Hematopoietic multipotent progenitor cell treated with erythropoietin and hydrocortisone succinate and interleukin-3 and kit ligand, for 6 days (in vitro differentiated cells): Measurements from ENCODE around the gene LRRC47.
A peak's percentile ranks its signal among the peaks of the same experiment; 100 is the strongest.

Experiments
- DNase-seq: peaks from one replicate; pipeline ENCODE4 v3.0.0-alpha.2; 2015

LRRC47 gene

DNA sequence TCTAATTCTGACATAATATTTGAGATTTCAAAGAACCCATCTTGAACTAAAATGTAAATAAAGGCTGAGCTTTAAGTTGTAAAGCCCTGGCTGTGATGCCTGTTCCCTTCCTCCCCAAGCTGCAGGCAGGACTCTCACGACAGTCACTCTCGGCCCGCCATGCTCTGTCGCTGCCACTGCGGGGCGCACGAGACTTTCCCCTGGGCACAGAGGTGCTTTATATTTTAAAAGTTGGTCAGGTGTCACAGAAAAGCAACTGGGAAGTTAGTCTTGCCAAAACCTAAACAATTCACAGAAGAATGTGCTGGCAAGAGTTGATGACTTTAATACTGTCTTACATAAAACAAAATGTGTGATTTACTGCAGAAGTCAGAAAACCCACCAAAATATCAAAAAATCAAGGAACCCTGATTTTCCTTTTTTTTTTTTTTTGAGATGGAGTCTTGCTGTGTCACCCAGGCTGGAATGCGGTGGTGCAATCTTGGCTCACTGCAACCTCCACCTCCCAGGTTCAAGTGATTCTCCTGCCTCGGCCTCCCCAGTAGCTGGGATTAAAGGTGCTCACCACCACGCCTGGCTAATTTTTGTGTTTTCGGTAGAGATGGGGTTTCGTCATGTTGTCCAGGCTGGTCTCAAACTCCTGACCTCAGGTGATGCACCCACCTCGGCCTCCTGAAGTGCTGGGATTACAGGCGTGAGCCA lies 10.7 kb downstream of the LRRC47 start:
- DNase-seq: peak; percentile 63

DNA sequence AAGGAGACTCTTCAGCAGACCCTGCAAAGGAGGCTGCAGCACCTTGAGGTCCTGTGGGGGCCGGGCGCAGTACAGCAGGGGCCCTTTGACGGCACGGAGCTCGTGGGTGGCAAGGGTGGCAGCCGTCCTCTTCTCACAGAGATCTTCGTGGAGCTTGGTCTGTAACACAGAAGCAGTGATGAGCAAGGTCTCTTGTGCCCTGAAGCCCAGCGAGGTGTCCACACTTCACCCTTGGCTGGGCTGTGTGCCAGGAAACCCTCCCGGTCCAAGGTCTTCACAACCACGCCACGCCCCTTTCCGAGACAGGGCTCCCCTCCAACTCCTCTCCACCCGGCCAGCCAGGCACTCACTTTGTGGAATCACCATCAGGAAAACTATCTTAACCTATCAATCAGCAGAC lies 11.3 kb downstream of the LRRC47 start:
- no peak for DNase-seq

DNA sequence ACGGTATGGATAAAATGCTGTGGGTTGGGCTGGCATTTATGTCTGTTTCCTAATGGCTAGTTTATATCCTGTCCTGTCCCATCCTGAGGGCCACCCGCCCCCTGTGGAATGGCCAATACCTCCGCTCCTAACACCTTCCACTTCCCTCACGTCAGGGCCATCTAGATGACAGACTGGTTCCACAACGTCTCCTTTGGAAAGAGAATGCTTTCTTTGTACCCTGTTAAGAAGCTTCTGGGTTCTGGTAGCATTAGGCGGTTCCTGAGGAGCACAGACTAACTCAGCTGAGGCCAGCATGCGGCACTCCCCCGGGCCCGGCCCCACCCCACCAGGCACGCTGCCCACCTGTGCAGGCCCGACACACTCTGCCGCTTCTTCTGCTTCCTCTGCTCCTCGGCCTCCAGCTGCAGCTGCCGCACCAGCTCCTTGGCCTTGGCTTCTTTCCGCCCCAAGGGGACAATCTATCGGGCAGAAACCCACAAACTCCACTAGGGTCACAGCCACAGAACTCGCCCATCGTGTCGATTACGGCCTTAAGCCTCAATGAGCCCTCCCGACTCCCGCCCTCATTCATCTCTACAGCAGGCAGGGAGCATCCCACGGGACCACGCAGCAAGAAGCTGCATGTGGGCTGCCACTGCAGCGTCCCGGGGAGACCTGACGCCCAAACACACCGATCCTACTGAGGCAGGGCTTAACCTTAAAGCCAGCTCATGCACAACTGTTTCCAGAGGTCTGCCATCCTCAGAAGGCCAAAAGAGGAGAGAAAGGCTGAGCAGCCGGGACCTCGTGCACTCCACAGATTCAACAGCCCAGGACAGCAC lies 12.4 kb downstream of the LRRC47 start:
- no peak for DNase-seq

DNA sequence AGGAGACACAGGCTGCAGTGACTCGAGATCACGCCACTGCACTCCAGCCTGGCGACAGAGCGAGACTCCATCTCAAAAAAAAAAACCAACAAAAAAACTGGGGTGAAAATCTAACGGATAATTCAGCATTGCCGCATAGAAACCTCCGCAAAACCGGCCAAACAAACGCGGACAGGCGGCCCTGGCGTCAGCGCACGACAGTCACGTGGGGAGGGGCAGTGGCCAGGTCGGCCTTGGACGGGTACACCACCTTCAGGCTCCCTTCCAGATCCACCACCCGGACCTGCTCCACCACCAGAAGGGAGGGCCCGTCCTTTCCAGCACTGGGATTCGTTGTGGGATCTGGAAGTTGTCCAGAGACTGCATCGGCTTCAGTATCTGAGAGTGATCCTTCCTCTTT lies 15.4 kb downstream of the LRRC47 start:
- DNase-seq: no peak

DNA sequence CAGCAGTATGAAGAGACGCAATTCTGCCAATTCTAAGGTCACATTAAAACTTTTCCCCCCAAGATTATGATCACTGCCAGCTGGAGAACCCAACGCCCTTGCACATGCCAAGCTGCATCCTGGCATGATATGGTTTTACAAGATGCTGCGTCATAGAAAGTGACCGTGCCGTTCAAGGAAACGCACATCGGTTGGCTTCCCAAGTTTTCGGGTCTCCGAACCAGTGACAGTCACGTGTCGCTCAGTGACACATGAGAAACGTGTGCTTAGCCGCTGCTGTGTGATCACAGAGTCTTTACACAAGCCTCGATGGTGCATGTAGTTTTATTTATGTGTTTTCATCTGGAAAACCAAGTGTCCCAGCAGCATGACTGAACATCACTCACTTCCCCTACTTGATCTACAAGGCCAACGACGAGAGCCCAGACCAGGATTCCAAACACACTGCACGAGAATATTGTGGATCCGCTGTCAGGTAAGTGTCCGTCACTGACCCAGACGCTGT lies 16.3 kb downstream of the LRRC47 start:
- DNase-seq: peak; percentile 20

DNA sequence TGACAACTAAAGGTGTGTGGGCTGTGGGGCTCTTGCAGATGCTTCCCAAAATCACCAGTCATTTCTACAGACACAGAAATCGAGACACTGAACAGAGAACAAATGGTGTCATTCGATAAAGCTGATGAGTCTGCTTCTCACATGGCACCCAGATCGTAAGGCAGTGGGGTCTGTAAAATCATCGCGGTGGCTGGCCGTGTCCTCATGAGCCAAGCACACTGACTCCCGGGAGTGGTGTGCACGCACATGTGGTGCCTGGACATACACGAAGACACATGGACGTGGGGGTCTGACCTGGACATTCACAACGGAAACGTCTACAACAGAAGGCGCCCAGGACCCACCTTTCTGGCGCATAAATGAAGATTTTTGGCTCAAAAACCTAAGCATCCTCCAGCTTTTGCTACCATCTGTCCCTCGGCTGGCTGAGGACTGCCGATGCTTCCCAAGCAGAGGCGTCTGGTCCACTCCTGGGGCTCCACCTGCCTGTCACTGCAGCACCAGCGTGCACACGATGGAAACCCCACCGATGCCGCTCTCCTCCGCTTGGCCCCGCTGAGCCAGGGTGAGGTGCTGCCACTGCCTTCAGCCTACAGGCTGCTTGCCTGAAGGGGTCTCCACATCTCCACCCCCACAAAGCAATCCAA lies 16.9 kb downstream of the LRRC47 start:
- DNase-seq: peak; percentile 32

DNA sequence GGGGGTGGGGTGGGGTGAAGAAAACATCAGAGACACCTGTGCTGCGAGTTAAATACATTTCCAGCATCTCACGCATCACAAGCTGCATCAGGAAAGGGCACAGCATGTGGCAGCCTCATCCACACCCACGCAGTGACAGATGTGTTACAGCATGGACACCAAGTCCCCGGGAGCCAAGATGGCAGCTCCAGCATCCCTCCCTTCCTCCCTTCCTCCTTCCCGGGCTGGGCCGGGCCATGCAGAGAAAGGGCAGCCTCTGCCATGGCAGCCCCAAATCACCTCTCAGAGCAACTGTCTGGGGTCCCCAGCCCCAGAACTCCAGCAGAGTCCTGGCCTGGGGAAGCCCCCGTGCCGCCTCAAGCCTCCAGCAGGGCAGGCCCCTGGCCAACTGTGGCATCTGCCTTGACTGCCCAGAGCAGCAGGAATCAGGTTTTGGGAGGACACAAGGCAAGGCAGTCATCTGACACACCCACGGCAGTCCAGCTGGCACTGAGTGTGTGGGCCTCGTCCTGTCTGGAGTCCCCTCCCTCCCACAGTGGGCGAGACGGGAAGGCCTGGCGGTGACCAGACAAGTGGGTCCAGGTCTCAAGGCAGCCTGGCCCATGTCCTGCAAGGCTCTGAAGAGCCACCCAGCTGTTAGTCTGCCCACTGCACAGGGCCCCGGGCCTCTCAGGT lies 17.6 kb downstream of the LRRC47 start:
- peak; percentile 36 for DNase-seq

DNA sequence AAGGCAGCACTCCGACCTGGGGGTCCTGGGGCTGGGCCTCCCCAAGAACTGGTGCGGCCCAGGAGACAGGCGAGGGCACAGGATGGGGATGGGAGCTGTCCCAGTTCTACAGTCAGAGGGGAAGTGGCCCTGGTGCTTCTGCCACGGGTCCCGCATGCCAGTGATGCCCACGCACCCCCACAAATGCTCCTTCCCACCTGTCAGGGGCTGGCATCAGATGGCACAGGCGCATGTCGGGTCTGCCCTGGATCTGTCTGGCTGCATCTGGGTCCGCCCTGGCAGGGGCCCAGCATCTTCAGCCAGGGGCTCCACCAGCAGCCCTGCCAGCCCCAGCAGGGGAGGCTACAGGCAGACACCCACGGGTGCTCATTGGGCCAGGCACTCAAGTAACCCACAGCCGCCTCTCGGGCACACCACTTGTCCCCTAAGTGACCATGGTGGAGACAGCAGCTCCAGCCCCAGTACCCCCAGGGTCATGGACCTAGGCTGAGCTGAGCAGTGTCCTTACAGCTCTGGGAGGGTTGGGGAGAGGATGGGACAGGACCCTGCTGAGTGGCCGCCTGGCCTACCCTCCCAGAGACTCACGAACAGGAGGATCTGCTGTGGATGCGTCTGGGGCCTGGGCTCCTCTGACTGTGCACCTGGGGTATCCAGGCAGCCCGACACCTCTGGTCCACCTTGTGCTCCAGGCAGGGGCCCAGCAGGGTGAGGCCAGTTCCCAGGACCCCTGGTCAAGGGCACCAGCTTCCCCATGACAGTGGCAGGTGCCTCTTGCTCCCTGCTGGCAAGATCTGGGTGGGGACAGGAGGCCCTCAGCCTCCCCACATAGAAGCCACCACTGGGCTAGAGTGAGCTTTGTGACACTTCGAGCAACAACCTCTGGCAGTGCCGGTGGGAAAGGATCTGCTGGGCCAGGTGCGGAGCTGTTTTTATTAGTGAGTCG lies 18.4 kb downstream of the LRRC47 start:
- peak; percentile 23 for DNase-seq

DNA sequence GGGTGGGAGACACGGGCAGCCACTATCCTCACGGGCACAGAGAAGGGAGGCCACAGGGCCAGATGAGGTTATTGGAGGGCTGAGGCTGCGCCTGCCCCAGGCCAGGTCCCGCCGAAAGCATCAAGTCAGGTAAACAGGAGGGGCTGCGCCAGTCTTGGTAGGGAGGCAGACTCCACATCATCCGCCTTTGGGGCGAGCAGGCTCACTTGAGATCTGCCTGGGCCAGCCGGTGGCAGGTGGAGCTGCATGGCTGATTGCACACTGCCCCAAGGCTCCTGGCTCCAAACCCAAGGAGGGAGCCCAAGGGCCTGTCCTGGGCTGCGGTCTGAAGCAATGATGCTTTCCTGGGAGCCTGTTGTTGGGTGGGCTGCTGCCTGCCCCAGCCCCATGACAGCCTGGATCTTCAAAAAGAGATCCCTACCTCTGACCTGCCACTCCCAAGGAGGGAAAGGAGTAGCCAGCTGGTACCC lies 19.2 kb downstream of the LRRC47 start:
- peak; percentile 23 for DNase-seq

DNA sequence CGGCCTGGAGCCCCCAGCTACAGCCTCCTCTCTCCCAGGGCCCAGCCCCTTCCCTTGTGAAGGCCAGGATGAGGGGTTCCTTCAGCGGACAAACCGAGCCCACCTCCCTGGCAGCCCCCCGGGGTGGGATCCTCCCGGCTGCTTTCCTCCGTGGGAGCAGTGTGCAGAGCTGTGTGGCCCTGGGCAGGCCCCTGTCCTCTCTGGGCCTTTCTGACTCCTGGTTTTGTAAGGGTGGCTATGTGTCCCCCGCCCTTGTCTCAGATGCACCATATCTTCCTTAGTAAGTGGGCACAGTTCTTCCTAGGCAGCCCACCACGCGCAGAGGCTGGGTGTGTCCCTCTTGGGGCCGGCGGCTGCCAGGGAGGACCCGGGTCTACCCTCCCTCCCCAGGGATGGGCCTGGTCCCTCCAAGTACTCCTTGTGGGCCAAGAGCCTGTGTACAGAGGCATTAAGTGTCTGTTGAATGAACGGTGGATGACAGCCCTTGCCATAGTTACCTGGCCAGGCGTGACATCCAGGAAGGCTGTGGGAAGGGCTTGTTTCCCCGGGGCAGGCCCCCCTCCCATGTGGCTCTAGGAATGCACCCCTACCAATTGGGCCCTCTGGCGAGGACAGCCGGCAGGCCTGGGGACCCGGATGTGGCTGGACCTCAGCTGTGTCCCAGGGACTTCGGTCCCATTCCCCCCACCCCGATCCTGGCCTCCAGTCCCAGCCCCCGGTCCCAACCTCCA lies 19.9 kb downstream of the LRRC47 start:
- peak; percentile 57 for DNase-seq

DNA sequence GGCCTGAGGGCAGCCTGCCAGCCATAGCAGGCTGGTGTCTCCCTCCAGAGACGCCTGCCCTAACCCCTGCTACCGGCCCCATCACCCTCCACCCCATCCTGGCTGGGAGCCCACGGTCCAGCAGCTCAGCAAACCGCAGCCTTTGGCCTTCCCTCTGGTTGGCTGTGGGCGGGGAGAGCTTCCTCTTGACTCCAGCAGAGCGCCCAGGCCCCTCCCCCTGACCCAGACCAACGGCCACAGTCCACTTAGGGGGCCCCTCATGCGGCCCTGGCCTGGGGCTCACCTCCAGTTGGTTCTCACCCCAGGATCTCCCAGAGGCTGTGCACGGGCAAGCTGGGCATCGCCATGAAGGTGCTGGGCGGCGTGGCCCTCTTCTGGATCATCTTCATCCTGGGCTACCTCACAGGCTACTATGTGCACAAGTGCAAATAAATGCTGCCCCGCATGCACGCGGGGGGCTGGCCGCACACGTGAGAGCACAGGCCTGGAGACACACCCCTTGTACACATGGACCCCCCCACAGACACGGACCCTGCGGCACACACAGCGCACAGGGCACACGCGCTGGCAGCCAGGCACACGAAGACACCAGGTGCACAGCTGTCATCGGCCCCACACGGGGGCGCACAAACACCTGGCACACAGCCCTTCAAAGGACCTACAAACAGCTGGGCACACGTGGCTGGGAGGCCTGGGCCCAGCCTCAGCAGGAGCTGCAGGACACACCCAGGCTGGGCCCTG lies 20.6 kb downstream of the LRRC47 start:
- DNase-seq: peak; percentile 91

DNA sequence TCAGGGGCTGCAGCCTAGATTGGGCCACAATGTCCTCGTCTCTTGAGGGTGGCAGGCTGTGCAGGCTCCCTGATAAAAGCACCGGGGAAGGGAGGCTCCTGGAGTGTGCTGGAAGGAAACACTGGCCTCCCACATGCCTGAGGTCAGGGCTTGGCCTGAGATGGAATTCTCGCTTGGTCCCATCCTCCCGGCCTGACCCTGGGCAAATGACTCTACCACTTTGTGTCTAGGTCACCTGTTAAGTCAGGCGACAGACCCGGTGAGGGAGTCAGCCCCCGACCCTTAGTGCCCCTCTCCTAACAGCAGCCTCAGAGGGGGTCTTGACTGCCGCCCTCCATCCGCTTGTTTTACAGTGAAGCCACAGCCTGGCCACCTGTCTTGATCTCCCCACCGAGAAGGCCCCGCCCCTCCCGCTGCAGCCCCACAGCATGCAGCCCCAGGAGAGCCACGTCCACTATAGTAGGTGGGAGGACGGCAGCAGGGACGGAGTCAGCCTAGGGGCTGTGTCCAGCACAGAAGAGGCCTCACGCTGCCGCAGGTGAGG lies 21.3 kb downstream of the LRRC47 start:
- DNase-seq: peak; percentile 95

DNA sequence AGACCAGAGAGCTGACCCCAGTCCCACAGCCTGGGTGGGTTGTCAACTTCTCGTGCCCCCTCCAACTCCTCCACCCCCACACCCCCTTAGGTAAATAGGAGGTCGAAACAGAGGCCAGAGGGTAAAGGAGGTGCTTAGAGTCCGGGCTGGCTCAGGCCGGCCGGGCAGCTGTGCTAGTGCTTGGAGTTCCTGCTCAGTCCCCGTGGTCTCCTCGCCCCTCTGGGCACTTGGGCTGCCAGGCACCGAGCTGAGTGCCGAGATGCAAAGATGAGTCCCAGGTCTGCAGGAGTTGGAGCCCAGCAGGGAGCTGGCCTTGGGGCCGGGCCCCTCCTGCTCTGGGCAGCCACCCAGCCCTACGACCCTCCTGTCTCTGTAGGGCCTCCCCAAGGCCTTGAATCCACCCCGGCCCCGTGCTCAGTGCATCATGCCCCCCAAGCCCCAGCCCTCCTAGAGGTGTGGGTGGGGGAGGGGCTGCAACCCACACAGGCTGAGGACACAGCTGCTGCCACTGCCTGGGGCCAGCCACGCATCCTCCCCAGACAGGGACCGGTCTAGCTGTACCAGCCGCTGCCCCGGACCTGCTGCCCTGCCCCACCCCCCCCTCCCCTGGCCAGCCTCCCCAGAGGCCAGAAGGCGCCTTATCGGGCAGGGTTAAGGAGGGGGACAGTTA lies 21.9 kb downstream of the LRRC47 start:
- DNase-seq: no peak

DNA sequence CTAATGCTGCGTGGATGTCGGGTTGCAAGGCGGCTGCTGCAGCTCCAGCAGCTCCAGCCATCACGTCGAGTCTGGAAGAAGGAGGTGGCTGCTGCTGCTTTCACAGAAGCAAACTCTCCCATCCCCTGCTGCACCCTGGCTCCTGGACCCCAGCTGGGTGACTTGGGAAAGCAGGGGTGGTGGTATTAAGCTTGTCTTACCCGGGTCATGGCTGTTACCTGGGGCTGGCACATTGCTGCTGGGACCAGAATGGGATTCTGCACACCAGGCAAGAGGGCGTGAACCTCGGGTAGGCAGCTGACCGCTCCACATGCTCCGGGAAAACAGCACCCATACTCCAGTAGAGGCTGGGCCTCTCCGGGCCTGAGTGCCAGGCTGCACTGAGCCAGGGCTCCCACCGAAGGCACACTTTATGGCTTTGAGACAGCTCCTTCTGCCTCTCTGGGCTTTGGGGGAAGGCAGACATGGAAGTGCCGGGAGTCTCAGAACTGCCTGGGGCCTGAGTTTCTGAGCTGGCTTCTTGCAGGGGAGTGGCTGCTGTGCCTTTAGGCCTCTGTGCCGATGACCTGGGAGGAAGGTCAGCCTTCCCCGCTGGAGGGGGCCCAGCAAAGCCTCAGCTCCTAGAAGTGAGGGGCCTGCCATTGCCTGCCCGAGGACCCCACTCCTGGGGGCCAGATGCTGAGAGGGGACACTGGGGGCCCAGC lies 22.6 kb downstream of the LRRC47 start:
- peak; percentile 51 for DNase-seq

DNA sequence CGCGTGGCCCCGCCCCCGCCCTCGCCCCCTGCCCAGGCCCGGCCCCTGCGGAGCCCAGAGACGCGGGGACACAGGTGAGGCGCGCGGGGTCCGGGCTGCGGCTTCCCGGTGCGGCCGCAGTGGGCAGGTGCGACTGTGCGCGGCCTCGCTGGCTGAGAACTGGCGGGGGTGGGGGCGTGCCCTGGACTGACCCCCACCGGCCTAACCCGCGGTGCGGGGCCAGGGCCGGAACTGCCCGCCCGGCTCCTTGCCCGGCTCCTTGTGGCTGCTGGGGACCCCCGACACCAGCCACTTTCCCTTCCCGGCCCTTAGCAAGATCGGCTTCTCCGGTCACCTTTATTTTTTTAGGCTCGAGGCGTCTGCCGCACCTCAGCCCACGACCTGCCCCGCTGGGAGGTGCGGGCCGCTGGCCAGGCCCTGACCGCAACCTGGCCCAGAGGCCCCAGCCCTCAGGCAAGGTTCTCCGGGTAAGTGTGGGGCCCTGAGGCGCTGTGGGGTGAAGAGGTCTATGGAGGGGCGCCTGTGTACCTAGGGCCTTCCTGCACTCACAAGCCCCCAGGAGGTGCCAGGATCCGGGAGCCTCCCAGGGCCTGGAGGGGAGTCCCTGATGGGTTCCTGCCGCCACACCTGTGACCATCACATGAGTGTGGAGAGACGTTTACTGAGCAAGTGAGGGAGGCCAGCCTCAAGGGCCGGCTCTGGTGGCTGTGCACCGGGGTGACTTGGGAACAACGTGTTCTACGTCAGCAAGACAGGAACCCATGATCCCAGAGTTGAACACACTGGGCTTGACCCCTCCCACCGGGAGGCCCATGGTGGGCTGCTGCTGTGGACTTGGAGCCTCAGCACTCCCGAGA lies 23.4 kb downstream of the LRRC47 start, which contains the start of gene SMIM1:
Gene SMIM1 (plus strand): TSS at position 35 of the 857 bp plus-strand sequence. CDS start 2,625 bp downstream, outside the sequence.
- peak; percentile 62 for DNase-seq

DNA sequence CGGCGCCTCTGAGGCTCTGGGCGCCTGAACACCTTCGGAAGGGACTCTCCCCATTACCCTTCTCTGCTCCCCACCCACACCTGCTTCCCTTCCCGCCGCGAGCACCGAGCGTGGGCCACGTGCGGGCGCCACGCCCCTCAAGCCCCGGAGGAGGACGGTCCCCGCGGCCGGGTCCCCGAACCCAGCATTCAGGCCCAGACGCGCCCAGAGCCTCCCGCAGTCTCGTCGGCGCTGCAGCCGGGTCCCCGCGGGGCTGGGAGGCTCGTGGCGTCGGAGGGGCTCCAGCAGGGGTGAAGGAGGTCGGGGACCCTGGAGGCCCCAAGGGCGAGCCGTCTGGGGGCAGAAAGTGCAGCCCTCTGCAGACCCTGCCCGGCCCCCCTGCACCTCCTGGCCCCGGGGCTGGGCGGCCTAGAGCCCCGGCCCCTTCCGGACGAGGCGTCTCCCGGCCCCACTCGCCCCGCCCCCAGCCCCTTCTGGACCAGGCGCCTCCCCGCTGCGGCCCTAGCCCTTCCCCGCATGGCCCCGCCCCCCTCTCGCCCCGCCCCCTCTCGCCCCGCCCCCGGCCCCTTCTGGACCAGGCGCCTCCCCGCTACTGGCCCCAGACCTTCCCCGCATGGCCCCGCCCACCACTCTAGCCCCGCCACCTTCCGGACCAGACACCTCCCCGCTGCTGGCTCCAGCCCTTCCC lies 24.1 kb downstream of the LRRC47 start:
- peak; percentile 96 for DNase-seq
